ENCODE measurements around the gene PPM1N.

The PPM1N gene

GRCh38 chr19:45539459-45539858 lies 41.2 kb downstream of the PPM1N start:
- no peak for TF ChIP-seq CTCF (IDR thresholded peaks at IDR 0.05; ENCODE audit: extremely low read depth, insufficient read depth, missing control alignments)
- in situ Hi-C loops (cut with MboI; ENCODE audit: low pct_unique_long_range_greater_than_20kb, low sequenced_read_pairs, unreplicated experiment) = no loop called here
- DNase-seq (ENCODE audit: low spot score) = no peak

GRCh38 chr19:45542234-45542668 lies 44.0 kb downstream of the PPM1N start:
- in situ Hi-C loops (cut with MboI; ENCODE audit: low pct_unique_long_range_greater_than_20kb, low sequenced_read_pairs, unreplicated experiment) = no loop called here
- TF ChIP-seq CTCF (IDR thresholded peaks at IDR 0.05; ENCODE audit: extremely low read depth, insufficient read depth, missing control alignments) = no peak
- no peak for DNase-seq (ENCODE audit: low spot score)

- TF ChIP-seq CTCF (IDR thresholded peaks at IDR 0.05; ENCODE audit: extremely low read depth, insufficient read depth, missing control alignments) = no peak
- in situ Hi-C loops (cut with MboI; ENCODE audit: low pct_unique_long_range_greater_than_20kb, low sequenced_read_pairs, unreplicated experiment) = no loop called here
- DNase-seq (ENCODE audit: low spot score) = no peak
Observed at GRCh38 chr19:45547211-45547770, 49.0 kb downstream of the PPM1N start.

GRCh38 chr19:45547965-45548609 lies 49.8 kb downstream of the PPM1N start:
- no peak for DNase-seq (ENCODE audit: low spot score)
- in situ Hi-C loops (cut with MboI; ENCODE audit: low pct_unique_long_range_greater_than_20kb, low sequenced_read_pairs, unreplicated experiment) = no loop called here

More at GRCh38 chr19:45547965-45548609, 49.8 kb downstream of the PPM1N start:
- TF ChIP-seq CTCF (IDR thresholded peaks at IDR 0.05; ENCODE audit: extremely low read depth, insufficient read depth, missing control alignments) = no peak
